Activated B cell treated with CpG ODN at 0.5 μM for 24 hours (primary cell): ENCODE results near the gene ATP8B1. TPM values are rescaled to one million over a fixed set of nuclear protein-coding genes. Genes with fewer than 3 reads are reported as not detected.
A peak's percentile ranks its signal among the peaks of the same experiment; 100 is the strongest.

Experiments used
- ATAC-seq: fragments of 200-7000 bp; cut with Tn5 transposase; one replicate; pipeline ENCODE4 v1.10.0; 2021; ENCODE audit warnings: low read depth, mild to moderate bottlenecking, moderate library complexity
- CTCF ChIA-PET: fragments of 350-600 bp; sonication (Branson Sonifier 250); formaldehyde crosslinking; loops from one replicate; lab custom pipeline; 2021; ENCODE audit warnings: antibody characterized with exemption; lab: Charles Lee
- POLR2A ChIA-PET: fragments of 350-600 bp; sonication (Branson Sonifier 250); formaldehyde crosslinking; loops from one replicate; lab custom pipeline; 2021; ENCODE audit warnings: antibody characterized with exemption; lab: Charles Lee
- DNase-seq: peaks from one replicate; pipeline ENCODE4 v3.0.0; 2022
- H3K27ac Mint-ChIP-seq: one replicate; pipeline ENCODE4 v1.8.0; 2020; ENCODE audit warnings: mixed read lengths
- H3K27me3 Mint-ChIP-seq: one replicate; pipeline ENCODE4 v1.8.0; 2021; ENCODE audit warnings: mixed read lengths
- H3K36me3 Mint-ChIP-seq: one replicate; pipeline ENCODE4 v1.8.0; 2021; ENCODE audit warnings: low read depth, mixed read lengths
- H3K4me1 Mint-ChIP-seq: one replicate; pipeline ENCODE4 v1.8.0; 2021; ENCODE audit warnings: mixed read lengths
- H3K4me3 Mint-ChIP-seq: one replicate; pipeline ENCODE4 v1.8.0; 2020; ENCODE audit warnings: mild to moderate bottlenecking, mixed read lengths
- H3K9me3 Mint-ChIP-seq: one replicate; pipeline ENCODE4 v1.8.0; 2020; ENCODE audit warnings: mixed read lengths
- intact Hi-C: fragments of 100-400 bp; cut with micrococcal nuclease; formaldehyde crosslinking; loops from one replicate; pipeline ENCODE4 v1.15.1; 2024
- total RNA-seq: library from RNA; stranded (reverse); gene quantifications from 2 replicates; pipeline ENCODE4 v1.2.3, GENCODE V29; 2022
- TF ChIP-seq, protein P1 (sequence below): fragments of 200-600 bp; IDR thresholded peaks from one replicate; pipeline ENCODE4 v1.8.0; 2022; ENCODE audit warnings: antibody characterized with exemption, mild to moderate bottlenecking

The ATP8B1 gene
- total RNA-seq, 1 donor from 2014 or later = 0.69 TPM

- ATAC-seq (no peak), DNase-seq (no peak)
- CTCF ChIA-PET = interaction anchor here (0.7 kb wide), 1 partner anchor 262 kb away, joined by 3 read pairs; no protein-coding TSS in a partner anchor
- no peaks in the 10 kb centered on the region for H3K27me3 Mint-ChIP-seq
- peak overlapping the region; percentile 96 for H3K4me3 Mint-ChIP-seq
- no peaks in the 10 kb centered on the region for H3K9me3 Mint-ChIP-seq
- peaks cover 29% of the 10 kb centered on the region for H3K4me1 Mint-ChIP-seq
- intact Hi-C loops = loop anchor here (5.0 kb wide), 1 partner anchor 517 kb away; no protein-coding TSS in a partner anchor
- POLR2A ChIA-PET = interaction anchor here (0.6 to 3.4 kb wide), 4 partner anchors 11 to 33 kb away, joined by 3 to 54 read pairs (median 7); no protein-coding TSS in a partner anchor
- TF ChIP-seq, protein P1, sequence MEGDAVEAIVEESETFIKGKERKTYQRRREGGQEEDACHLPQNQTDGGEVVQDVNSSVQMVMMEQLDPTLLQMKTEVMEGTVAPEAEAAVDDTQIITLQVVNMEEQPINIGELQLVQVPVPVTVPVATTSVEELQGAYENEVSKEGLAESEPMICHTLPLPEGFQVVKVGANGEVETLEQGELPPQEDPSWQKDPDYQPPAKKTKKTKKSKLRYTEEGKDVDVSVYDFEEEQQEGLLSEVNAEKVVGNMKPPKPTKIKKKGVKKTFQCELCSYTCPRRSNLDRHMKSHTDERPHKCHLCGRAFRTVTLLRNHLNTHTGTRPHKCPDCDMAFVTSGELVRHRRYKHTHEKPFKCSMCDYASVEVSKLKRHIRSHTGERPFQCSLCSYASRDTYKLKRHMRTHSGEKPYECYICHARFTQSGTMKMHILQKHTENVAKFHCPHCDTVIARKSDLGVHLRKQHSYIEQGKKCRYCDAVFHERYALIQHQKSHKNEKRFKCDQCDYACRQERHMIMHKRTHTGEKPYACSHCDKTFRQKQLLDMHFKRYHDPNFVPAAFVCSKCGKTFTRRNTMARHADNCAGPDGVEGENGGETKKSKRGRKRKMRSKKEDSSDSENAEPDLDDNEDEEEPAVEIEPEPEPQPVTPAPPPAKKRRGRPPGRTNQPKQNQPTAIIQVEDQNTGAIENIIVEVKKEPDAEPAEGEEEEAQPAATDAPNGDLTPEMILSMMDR = no peak
- H3K36me3 Mint-ChIP-seq = peaks cover 49% of the 10 kb centered on the region
- H3K27ac Mint-ChIP-seq = peak overlapping the region; percentile 12
Measured at GRCh38 chr18:57619876-57620275, 183.2 kb downstream of the ATP8B1 start.

DNA sequence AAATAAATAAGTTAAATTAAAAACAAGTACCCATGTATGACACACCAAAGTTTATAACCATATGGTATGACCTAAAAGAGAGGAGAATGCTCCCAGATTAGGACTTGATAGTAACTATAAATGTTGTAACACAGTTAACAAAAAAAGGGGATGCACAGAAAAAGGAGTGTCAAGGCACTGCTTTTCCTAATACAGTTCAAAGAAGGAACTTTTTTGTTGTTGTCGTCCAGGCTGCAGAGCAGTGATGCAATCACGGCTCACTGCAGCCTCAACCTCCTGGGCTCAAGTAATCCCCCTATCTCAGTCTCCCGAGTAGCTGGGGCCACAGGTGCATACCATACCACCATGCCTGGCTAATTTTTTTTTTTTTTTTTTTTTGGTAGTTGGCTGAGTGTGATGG is 184.2 kb downstream of the ATP8B1 start:
- no peak for ATAC-seq
- TF ChIP-seq, protein P1 = no peak
- Mint-ChIP-seq H3K4me1 (peaks cover 29% of the 10 kb centered on the region), H3K36me3 (peaks cover 57% of the 10 kb centered on the region), H3K4me3 (no peak overlapping the region), H3K9me3 (no peaks in the 10 kb centered on the region), H3K27ac (no peak overlapping the region), H3K27me3 (no peaks in the 10 kb centered on the region)
- intact Hi-C loops = no loop called here
- POLR2A ChIA-PET = no interaction called here
- CTCF ChIA-PET = no interaction called here
- no peak for DNase-seq

DNA sequence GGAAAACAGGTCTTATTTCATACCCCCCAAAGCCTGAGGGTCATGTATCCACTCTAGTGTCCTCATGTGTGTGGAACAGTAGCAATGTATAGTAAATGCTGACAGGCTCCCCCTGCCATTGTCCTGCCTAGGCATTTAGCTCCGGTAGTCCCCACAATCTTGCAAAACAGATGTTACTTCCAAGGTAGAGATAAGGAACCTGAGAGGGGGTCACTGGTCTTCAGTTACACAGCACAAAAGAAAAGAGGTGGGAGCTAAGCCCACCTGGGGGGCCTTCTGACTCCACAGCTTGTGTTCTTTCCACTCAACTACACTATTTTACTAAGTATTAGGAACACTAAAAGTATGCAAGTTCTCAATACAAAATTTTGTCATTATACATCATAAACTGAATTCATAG is 199.2 kb downstream of the ATP8B1 start:
- ATAC-seq (no peak), DNase-seq (no peak)
- Mint-ChIP-seq H3K27me3 (no peaks in the 10 kb centered on the region), H3K27ac (no peak overlapping the region), H3K4me1 (no peaks in the 10 kb centered on the region), H3K4me3 (no peak overlapping the region), H3K9me3 (no peaks in the 10 kb centered on the region), H3K36me3 (peaks cover 88% of the 10 kb centered on the region)
- ChIA-PET CTCF (no interaction called here), POLR2A (interaction anchor here (0.6 to 1.0 kb wide), 2 partner anchors 14 to 64 kb away, joined by 3 to 7 read pairs; no protein-coding TSS in a partner anchor)
- TF ChIP-seq, protein P1 = no peak
- intact Hi-C loops = no loop called here

Other genes starting within 250 kb of the ATP8B1 start
- gene FECH, start 216.6 kb downstream of the ATP8B1 start, total RNA-seq = 9.2 and 9.3 TPM in 2 replicates
- 107 and 114 TPM in 2 replicates for gene NARS1, start 181.5 kb downstream of the ATP8B1 start, total RNA-seq
- 24.9 and 32.6 TPM in 2 replicates for gene NEDD4L, start 240.9 kb upstream of the ATP8B1 start, total RNA-seq